GM18868 (cell line): ENCODE results near the gene PRSS23.
"Not testable (repeated sequence)": the region's sequence is repeated elsewhere in the genome, so short reads cannot be mapped to it uniquely, and the experiment has no call there.

Source experiments
- ATAC-seq: cut with Tn5 transposase; IDR thresholded peaks from one replicate; pipeline ENCODE4 v1.9.1; 2021; ENCODE audit warnings: mild to moderate bottlenecking, moderate library complexity; ENCODE audit not compliant: unreplicated experiment

PRSS23 gene

GRCh38 chr11:86812322-86812670, 12.0 kb downstream of the PRSS23 start:
- ATAC-seq = no peak

- ATAC-seq = no peak
Observed at GRCh38 chr11:86812981-86813380, 12.6 kb downstream of the PRSS23 start.

- no peak for ATAC-seq
Observed at GRCh38 chr11:86814775-86815174, 14.4 kb downstream of the PRSS23 start.

- ATAC-seq = no peak
Observed at GRCh38 chr11:86815726-86816125, 15.4 kb downstream of the PRSS23 start.

GRCh38 chr11:86816251-86816726, 15.9 kb downstream of the PRSS23 start:
- no peak for ATAC-seq

- peak; percentile 73 for ATAC-seq
Observed at GRCh38 chr11:86818462-86819192, 18.3 kb downstream of the PRSS23 start.

- not testable (repeated sequence) for ATAC-seq
Observed at GRCh38 chr11:86824139-86824538, 23.8 kb downstream of the PRSS23 start.

GRCh38 chr11:86834376-86834775, 34.0 kb downstream of the PRSS23 start:
- ATAC-seq = not testable (repeated sequence)

GRCh38 chr11:86844762-86845508, 44.6 kb downstream of the PRSS23 start:
- not testable (repeated sequence) for ATAC-seq

GRCh38 chr11:86848132-86848531, 47.8 kb downstream of the PRSS23 start:
- ATAC-seq = no peak

GRCh38 chr11:86849679-86850078, 49.3 kb downstream of the PRSS23 start:
- no peak for ATAC-seq
